ENCODE data around the gene BRAT1. TPM values are rescaled to one million over a fixed set of nuclear protein-coding genes. Genes with fewer than 3 reads are reported as not detected.

The BRAT1 gene
- total RNA-seq, 2 donors from 2014 or later, result 42.1 to 42.7 TPM

DNA sequence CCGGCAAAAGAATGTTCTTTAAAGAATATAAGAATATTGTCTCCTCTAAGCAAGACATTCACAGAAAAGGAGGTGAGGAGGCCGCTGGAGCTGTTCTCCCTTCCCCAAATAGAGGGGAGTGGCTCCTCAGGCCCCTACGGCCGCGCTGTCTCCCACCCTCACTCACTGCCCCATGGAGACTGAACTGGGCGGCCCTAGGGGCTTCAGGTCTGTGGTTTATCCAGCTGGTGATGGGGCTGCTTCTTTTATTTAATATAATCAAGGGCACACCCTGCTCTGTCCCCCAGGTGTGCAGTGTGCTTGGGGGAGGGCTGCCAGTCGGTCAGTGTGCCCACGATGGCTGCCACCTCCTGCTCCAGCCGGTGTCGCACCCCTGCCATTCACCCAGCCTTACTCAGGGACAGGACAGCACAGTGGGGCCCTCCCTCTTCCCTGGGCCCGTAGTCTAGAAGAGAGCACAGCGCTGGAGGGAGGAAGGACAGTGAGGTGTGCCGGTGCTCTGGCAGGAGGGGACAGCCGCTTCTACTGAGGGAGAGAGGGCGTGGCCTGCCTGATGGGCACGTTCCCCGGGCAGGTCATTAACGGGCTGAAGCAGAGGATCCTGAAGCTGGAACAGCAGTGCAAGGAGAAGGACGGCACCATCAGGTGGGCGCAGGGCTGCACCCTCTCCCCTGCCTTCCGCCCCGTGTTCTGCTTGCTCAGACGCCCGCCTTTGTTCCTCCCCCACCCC is 26.8 kb upstream of the BRAT1 start:
- Mint-ChIP-seq H3K4me1 (no peaks in the 10 kb centered on the region), H3K9me3 (no peaks in the 10 kb centered on the region)
- 89 to 90% methylated on average over 4 to 24 of the region's 24 CpGs for WGBS, 2 experiments (ENCODE audit: insufficient coverage in 1 of 2, insufficient read length in 1 of 2)

DNA sequence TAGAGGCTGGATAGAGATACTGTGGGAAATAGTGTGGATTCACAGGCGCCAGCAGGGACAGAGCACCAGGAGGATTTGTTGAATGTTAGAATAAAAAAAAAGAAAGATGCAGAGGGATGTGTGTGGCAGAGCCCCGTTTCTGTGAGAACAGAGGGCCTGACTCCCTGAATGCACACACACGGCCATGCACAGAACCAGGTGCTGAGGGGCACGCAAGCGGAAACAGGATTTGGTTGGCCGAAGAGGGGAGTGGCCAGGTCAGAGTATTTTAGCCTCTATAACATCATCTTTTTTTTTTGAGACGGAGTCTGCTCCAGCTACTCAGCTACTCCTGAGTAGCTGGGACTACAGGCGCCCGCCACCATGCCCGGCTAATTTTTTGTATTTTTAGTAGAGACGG is 25.3 kb upstream of the BRAT1 start:
- WGBS, 2 experiments (ENCODE audit: insufficient coverage in 1 of 2, insufficient read length in 1 of 2), result 91% methylated on average over 6 to 11 of the region's 11 CpGs
- H3K4me1 Mint-ChIP-seq, result no peaks in the 10 kb centered on the region
- H3K27me3 Mint-ChIP-seq (ENCODE audit: insufficient read depth), result no peaks in the 10 kb centered on the region
- no peak overlapping the region for H3K4me3 ChIP-seq (ENCODE audit: low read length)
- H3K9me3 ChIP-seq (ENCODE audit: control insufficient read depth, low read length), result no peaks in the 10 kb centered on the region
- H3K4me3 Mint-ChIP-seq, result no peak overlapping the region
- H3K36me3 ChIP-seq (ENCODE audit: control insufficient read depth, insufficient read depth, low read length), result peaks cover 5% of the 10 kb centered on the region
- DNase-seq, result no peak
- H3K9ac ChIP-seq (ENCODE audit: extremely low read depth, low read length, poor library complexity, severe bottlenecking), result no peak overlapping the region
- no peak overlapping the region for H3K27ac Mint-ChIP-seq
- peaks cover 29% of the 10 kb centered on the region for H3K36me3 Mint-ChIP-seq (ENCODE audit: low read depth)
- no peak overlapping the region for H3K27ac ChIP-seq (ENCODE audit: low read depth, low read length)
- no peaks in the 10 kb centered on the region for H3K9me3 Mint-ChIP-seq
- H3K27me3 ChIP-seq (ENCODE audit: control insufficient read depth, insufficient read depth, low read length, poor library complexity, severe bottlenecking), result no peaks in the 10 kb centered on the region
- H3K4me1 ChIP-seq (ENCODE audit: control insufficient read depth, insufficient read depth, low read length), result no peaks in the 10 kb centered on the region
- TF ChIP-seq, protein P1, sequence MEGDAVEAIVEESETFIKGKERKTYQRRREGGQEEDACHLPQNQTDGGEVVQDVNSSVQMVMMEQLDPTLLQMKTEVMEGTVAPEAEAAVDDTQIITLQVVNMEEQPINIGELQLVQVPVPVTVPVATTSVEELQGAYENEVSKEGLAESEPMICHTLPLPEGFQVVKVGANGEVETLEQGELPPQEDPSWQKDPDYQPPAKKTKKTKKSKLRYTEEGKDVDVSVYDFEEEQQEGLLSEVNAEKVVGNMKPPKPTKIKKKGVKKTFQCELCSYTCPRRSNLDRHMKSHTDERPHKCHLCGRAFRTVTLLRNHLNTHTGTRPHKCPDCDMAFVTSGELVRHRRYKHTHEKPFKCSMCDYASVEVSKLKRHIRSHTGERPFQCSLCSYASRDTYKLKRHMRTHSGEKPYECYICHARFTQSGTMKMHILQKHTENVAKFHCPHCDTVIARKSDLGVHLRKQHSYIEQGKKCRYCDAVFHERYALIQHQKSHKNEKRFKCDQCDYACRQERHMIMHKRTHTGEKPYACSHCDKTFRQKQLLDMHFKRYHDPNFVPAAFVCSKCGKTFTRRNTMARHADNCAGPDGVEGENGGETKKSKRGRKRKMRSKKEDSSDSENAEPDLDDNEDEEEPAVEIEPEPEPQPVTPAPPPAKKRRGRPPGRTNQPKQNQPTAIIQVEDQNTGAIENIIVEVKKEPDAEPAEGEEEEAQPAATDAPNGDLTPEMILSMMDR (conservative IDR thresholded peaks at IDR 0.05), result no peak

More for the DNA sequence above, 26.8 kb upstream of the BRAT1 start:
- Mint-ChIP-seq H3K4me3 (no peak overlapping the region), H3K27ac (no peak overlapping the region), H3K27me3 (ENCODE audit: insufficient read depth) (no peaks in the 10 kb centered on the region), H3K36me3 (ENCODE audit: low read depth) (peaks cover 25% of the 10 kb centered on the region)
- Histone ChIP-seq H3K9ac (ENCODE audit: extremely low read depth, low read length, poor library complexity, severe bottlenecking) (no peak overlapping the region), H3K36me3 (ENCODE audit: control insufficient read depth, insufficient read depth, low read length) (no peaks in the 10 kb centered on the region), H3K4me1 (ENCODE audit: control insufficient read depth, insufficient read depth, low read length) (no peaks in the 10 kb centered on the region), H3K4me3 (ENCODE audit: low read length) (no peak overlapping the region), H3K9me3 (ENCODE audit: control insufficient read depth, low read length) (no peaks in the 10 kb centered on the region), H3K27ac (ENCODE audit: low read depth, low read length) (no peak overlapping the region), H3K27me3 (ENCODE audit: control insufficient read depth, insufficient read depth, low read length, poor library complexity, severe bottlenecking) (no peaks in the 10 kb centered on the region)
- TF ChIP-seq, protein P1 (conservative IDR thresholded peaks at IDR 0.05), result no peak
- no peak for DNase-seq

DNA sequence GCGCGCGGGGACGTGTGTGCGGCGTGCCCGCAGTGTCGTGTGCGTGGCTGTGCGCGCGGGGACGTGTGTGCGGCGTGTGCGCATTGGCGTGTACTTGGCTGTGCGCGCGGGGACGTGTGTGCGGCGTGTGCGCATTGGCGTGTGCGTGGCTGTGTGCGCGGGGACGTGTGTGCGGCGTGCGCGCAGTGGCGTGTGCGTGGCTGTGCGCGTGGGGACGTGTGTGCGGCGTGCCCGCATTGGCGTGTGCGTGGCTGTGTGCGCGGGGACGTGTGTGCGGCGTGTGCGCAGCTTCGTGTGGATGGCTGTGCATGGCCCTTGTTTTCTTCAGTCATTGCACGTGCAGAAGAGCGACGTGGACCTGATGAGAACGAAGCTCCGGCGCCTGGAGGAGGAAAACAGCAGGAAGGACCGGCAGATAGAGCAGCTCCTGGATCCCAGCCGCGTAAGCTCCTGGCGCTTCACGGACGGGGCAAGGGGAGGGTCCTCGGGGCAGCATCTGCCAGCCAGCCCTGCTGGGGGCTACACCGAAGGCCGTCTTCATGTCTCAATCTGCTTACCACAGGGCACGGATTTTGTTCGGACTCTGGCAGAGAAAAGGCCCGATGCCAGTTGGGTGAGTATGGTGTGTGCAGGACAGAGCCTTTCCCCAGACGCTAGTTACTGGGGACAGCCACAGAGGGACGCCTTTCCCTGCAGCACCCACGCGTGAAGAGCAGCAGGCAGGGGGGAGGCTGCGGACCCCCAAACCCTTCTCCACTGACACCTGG is 22.8 kb upstream of the BRAT1 start:
- Mint-ChIP-seq H3K36me3 (ENCODE audit: low read depth) (peaks cover 29% of the 10 kb centered on the region), H3K27me3 (ENCODE audit: insufficient read depth) (no peaks in the 10 kb centered on the region), H3K4me1 (no peaks in the 10 kb centered on the region), H3K4me3 (no peak overlapping the region), H3K27ac (no peak overlapping the region), H3K9me3 (no peaks in the 10 kb centered on the region)
- H3K27me3 ChIP-seq (ENCODE audit: control insufficient read depth, insufficient read depth, low read length, poor library complexity, severe bottlenecking), result no peaks in the 10 kb centered on the region
- H3K9me3 ChIP-seq (ENCODE audit: control insufficient read depth, low read length), result no peaks in the 10 kb centered on the region
- H3K9ac ChIP-seq (ENCODE audit: extremely low read depth, low read length, poor library complexity, severe bottlenecking), result no peak overlapping the region
- no peaks in the 10 kb centered on the region for H3K4me1 ChIP-seq (ENCODE audit: control insufficient read depth, insufficient read depth, low read length)
- 96% methylated on average over 66 to 73 of the region's 73 CpGs for WGBS, 2 experiments (ENCODE audit: insufficient coverage in 1 of 2, insufficient read length in 1 of 2)
- peaks cover 13% of the 10 kb centered on the region for H3K36me3 ChIP-seq (ENCODE audit: control insufficient read depth, insufficient read depth, low read length)
- H3K4me3 ChIP-seq (ENCODE audit: low read length), result no peak overlapping the region
- no peak for DNase-seq
- H3K27ac ChIP-seq (ENCODE audit: low read depth, low read length), result no peak overlapping the region
- TF ChIP-seq, protein P1 (conservative IDR thresholded peaks at IDR 0.05), result no peak

All from endodermal cell (in vitro differentiated cells).